GM12864 (cell line): ENCODE results near the gene GJB6.

Experiments
- DNase-seq: peaks from one replicate; pipeline ENCODE4 v3.0.0-alpha.2; 2011; ENCODE audit warnings: low read depth
- H3K4me3 ChIP-seq: 2 replicates; pipeline ENCODE4 v1.5.1; 2011; ENCODE audit warnings: mild to moderate bottlenecking, low read depth, low read length, control low read depth
- CTCF ChIP-seq: IDR thresholded peaks from 2 replicates; pipeline ENCODE4 v1.5.1; 2011; ENCODE audit warnings: low read depth, mild to moderate bottlenecking, moderate library complexity, low read length, control low read depth, inconsistent platforms; ENCODE audit errors: missing control alignments

The GJB6 gene

GRCh38 chr13:20227730-20228129, 4.4 kb downstream of the GJB6 start:
- no peak for DNase-seq
- no peak overlapping the region for H3K4me3 ChIP-seq
- TF ChIP-seq CTCF: no peak

- H3K4me3 ChIP-seq: no peak overlapping the region
- no peak for DNase-seq
- no peak for TF ChIP-seq CTCF
Observed at GRCh38 chr13:20227288-20227687, 4.8 kb downstream of the GJB6 start.

GRCh38 chr13:20222553-20222952, 9.6 kb downstream of the GJB6 start:
- no peak overlapping the region for H3K4me3 ChIP-seq
- TF ChIP-seq CTCF: no peak
- DNase-seq: no peak

- DNase-seq: no peak
- no peak overlapping the region for H3K4me3 ChIP-seq
- TF ChIP-seq CTCF: no peak
Observed at GRCh38 chr13:20221772-20222171, 10.3 kb downstream of the GJB6 start.

GRCh38 chr13:20219577-20219976, 12.5 kb downstream of the GJB6 start:
- DNase-seq: peak; percentile 19
- no peak for TF ChIP-seq CTCF
- no peak overlapping the region for H3K4me3 ChIP-seq

GRCh38 chr13:20217168-20217567, 15.0 kb downstream of the GJB6 start:
- H3K4me3 ChIP-seq: no peak overlapping the region
- TF ChIP-seq CTCF: no peak
- DNase-seq: no peak

GRCh38 chr13:20209948-20210347, 22.2 kb downstream of the GJB6 start:
- DNase-seq: no peak
- TF ChIP-seq CTCF: no peak
- H3K4me3 ChIP-seq: no peak overlapping the region
